GM18507 (cell line): ENCODE results near the gene PCSK7.
"Not testable (repeated sequence)": the region's sequence is repeated elsewhere in the genome, so short reads cannot be mapped to it uniquely, and the experiment has no call there.

Experiments
- DNase-seq: peaks from one replicate; pipeline ENCODE4 v3.0.0; 2011; ENCODE audit warnings: low read depth; ENCODE audit not compliant: insufficient read length; ENCODE audit errors: extremely low spot score
- FAIRE-seq: peaks from 2 replicates; lab custom pipeline; 2011; peaks lifted over from hg19 to GRCh38; lab: Jason Lieb, UNC

Gene PCSK7

DNA sequence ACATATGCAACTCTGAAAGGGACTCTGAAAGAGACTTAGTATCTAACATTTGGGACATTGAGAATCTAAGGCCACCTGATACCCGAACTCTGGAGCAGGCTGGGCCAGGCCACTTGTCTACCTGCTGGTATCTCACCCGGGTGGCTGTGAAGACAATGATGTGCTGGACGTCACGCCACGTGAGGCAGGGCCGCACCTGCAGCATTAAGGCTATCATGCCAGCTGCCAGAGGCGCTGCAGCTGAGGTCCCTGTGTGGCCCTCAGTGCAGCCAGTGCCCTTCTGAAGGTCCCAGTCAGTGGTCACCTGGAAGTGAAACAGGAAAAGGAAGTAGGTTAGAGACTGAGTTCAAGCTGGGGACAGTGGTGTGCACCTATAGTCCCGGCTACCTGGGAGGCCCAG is 12.4 kb downstream of the PCSK7 start:
- FAIRE-seq (no peak), DNase-seq (no peak)

DNA sequence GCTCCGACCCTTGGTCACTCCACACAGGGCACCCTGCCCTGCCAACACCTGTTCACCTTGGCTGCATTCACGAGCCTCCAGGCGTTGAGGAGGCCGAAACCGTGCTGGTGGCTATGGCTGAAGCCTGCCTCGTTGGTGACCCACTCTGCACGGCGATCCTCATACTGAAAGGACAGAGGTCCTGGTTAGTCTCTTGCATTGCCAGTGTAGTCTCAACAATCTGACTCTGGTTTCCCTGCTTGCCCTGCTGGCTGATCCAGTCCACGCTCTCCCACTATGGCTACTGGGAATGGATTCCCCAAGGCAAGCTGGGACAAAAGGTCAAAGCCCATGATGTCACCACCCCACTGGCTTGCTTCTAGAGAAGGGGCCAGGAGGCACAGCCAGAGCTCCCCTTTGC is 12.9 kb downstream of the PCSK7 start:
- DNase-seq (no peak), FAIRE-seq (no peak)

GRCh38 chr11:117218133-117218915 is 13.5 kb downstream of the PCSK7 start:
- no peak for FAIRE-seq
- no peak for DNase-seq

DNA sequence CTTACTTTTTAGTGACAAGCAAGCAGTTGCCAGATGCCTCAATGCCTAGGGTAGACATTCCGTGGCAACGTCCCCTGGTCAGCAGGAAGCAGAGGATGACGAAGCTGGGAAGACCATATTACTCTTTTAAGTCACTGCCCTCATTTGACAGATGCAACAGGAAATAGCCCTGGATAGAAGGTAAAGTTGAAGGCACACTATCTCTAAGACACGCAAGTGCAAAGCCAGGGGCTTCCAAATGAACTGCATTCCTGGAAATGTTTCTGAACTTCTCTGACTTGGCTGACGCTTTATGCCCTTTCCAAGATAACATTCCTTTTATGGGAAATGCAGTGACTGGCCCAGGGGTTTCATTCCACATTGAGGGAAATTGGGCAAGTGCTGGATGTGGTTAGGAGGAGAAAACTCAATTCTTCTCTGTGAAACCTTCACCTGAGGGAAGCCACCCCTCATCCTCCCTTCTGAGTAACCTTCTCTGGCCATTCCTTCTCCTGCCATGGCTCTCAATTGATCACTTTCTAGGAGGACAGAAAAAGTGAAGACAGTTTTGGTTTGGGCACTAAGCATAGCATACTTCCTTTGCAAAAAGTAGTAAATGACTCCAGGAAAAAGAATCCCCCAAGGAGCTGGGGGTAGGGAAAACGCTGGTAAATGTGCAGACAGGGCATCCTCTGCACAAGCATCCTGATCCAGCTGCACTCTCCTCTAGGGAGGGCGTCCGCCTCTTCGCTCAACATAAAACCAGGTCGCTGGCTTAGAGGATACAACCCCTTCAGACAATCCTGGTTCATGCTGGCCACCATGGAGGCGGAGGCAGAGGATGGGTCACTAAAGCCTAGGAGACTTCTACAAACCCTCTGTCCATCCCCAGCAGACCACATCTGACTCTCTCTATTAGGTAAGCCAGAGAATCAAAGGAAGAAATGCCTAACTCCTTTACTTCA is 14.5 kb downstream of the PCSK7 start:
- FAIRE-seq (no peak), DNase-seq (no peak)

GRCh38 chr11:117214404-117215110 is 17.3 kb downstream of the PCSK7 start:
- DNase-seq (no peak), FAIRE-seq (no peak)

DNA sequence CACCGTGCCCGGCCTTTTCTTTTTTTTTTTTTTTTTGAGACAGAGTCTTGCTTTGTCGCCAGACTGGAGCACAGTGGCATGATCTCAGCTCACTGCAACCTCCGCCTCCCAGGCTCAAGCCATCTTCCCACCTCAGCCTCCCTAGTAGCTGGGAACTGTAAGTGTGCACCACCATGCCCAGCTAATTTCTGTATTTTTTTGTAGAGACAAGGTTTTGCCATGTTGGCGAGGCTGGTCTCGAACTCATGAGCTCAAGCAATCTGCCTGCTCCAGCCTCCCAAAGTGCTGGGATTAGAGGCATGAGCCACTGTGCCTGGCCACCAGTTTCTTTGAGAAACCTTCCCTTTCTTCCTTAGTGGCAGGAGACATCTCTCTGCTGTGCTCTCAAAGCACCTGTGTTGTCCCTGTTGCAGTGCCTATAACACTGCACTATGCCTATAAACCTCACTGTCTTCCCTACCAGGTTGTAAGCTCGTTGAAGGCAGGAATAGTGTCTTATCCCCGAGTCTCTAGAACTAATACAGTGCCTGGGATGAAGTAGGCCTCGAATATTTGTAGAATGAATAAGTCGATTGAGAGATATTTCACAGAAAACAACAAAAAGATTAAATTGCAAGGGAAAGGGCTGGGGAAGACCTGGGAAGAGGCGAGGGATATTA is 19.0 kb downstream of the PCSK7 start:
- DNase-seq (no peak), FAIRE-seq (no peak)

DNA sequence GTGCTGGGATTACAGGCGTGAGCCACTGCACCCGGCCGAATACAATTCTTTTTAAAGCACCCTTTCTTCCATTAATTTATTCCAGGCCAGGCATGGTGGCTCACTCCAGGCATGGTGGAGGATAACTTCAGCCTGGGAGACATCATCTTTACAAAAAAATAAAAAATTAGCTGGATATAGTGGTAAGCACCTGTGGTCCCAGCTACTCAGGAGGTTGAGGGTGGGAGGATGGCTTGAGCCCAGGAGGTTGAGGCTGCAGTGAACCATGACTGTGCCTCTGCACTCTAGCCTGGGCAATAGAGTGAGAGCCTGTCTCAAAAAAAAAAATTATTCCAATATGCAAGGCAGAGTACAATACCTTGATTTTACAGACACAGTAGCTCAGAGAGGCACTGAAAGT is 21.3 kb downstream of the PCSK7 start:
- DNase-seq: no peak
- FAIRE-seq: no peak

- DNase-seq, FAIRE-seq: not testable (repeated sequence)
Measured at GRCh38 chr11:117209351-117210125, 22.3 kb downstream of the PCSK7 start.

- not testable (repeated sequence) for FAIRE-seq, DNase-seq
Measured at GRCh38 chr11:117208710-117209109, 23.2 kb downstream of the PCSK7 start.

DNA sequence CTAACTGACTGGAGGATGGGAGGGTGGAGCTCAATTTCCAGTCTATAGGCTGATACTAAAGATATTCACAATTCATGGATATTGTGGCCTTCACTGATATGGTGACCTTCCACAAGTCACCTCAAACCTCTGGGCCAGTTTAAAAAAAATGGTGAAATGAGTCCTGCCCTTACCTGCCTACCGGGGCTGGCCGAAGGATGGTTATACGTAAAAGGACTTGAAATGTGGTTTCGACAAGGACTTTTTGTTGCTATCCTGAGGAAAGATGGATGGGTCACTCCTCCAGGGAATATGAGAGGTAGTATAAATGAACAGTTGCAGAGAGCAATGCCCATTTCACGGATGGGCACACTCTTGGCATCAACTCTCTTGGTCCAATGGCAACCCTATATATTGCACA is 24.4 kb downstream of the PCSK7 start:
- DNase-seq, FAIRE-seq: not testable (repeated sequence)

DNA sequence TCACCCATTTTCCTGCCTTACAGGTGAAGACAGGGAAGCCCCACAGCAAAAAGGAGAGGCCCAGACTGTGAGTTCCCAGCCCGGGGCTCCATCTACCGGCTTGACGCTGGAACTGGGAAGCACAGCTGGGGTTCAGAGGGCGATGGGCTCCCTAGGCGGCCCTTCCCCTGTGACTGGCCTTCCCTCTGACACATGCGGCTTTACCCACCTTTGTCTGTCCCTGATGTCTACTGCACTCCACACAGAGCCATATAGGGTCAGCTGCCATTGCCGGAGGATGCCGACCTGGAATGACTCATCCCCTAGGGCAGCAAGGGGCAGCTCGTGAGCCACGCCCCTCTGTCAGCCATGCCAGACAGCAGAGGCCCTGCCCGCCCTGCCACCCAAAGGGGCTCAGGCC is 25.0 kb downstream of the PCSK7 start:
- DNase-seq, FAIRE-seq: not testable (repeated sequence)

- not testable (repeated sequence) for DNase-seq, FAIRE-seq
Measured at GRCh38 chr11:117206111-117206510, 25.8 kb downstream of the PCSK7 start.

- DNase-seq: no peak
- no peak for FAIRE-seq
Measured at GRCh38 chr11:117205211-117205818, 26.6 kb downstream of the PCSK7 start.

DNA sequence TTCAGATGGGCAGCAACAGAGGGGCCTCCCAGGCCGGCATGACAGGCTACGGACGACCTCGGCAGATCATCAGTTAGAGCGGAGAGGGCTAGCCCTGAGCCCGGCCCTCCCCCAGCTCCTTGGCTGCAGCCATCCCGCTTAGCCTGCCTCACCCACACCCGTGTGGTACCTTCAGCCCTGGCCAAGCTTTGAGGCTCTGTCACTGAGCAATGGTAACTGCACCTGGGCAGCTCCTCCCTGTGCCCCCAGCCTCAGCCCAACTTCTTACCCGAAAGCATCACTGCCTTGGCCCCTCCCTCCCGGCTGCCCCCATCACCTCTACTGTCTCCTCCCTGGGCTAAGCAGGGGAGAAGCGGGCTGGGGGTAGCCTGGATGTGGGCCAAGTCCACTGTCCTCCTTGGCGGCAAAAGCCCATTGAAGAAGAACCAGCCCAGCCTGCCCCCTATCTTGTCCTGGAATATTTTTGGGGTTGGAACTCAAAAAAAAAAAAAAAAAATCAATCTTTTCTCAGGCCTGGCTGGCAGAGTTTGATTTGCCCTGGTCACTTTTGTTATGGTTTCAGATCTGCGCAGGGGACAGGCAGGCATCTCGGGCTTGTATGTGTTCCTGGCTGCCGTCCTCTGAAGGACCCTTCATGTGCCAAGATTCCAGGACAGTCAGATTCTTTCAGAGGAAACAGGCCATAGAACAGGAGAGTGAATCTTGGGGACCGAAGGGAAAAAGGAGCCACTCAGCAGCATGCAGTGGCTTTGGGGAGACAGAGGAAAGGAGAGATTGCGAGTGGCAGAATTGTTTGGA is 27.4 kb downstream of the PCSK7 start:
- FAIRE-seq (no peak), DNase-seq (no peak)

- DNase-seq: no peak
- no peak for FAIRE-seq
Measured at GRCh38 chr11:117203069-117203407, 28.8 kb downstream of the PCSK7 start.

GRCh38 chr11:117202386-117203068 is 29.3 kb downstream of the PCSK7 start:
- no peak for DNase-seq
- no peak for FAIRE-seq

GRCh38 chr11:117201658-117202305 is 30.1 kb downstream of the PCSK7 start:
- FAIRE-seq: no peak
- no peak for DNase-seq
